ENCODE results near the gene GLRX. TPM values are rescaled to one million over a fixed set of nuclear protein-coding genes. Genes with fewer than 3 reads are reported as not detected.

The GLRX gene
- polyA plus RNA-seq, 2 of the 4 experiments (the other 2 are of a cell fraction) = 106 to 329 TPM

- 0 out of 2 replicates have a peak, but pooled peaks have one; percentile 17 for TF ChIP-seq BHLHE40 (IDR thresholded peaks at IDR 0.05; ENCODE audit: low read depth, low read length)
- TF ChIP-seq, protein P1, sequence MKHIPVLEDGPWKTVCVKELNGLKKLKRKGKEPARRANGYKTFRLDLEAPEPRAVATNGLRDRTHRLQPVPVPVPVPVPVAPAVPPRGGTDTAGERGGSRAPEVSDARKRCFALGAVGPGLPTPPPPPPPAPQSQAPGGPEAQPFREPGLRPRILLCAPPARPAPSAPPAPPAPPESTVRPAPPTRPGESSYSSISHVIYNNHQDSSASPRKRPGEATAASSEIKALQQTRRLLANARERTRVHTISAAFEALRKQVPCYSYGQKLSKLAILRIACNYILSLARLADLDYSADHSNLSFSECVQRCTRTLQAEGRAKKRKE (CRISPR knock-in tag; IDR thresholded peaks at IDR 0.05; ENCODE audit: low read depth) = no peak
- TF ChIP-seq, protein P2, sequence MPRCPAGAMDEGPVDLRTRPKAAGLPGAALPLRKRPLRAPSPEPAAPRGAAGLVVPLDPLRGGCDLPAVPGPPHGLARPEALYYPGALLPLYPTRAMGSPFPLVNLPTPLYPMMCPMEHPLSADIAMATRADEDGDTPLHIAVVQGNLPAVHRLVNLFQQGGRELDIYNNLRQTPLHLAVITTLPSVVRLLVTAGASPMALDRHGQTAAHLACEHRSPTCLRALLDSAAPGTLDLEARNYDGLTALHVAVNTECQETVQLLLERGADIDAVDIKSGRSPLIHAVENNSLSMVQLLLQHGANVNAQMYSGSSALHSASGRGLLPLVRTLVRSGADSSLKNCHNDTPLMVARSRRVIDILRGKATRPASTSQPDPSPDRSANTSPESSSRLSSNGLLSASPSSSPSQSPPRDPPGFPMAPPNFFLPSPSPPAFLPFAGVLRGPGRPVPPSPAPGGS (IDR thresholded peaks at IDR 0.05) = peak; percentile 85; the same call in 2 of the 3 replicates
- TF ChIP-seq HES2 (IDR thresholded peaks at IDR 0.05) = no peak
- peak; percentile 74 to 89; a peak in 4 of 5 replicates for TF ChIP-seq JUN (IDR thresholded peaks at IDR 0.05)
- TF ChIP-seq FOSL2 (IDR thresholded peaks at IDR 0.05) = peak; percentile 86
- peak; percentile 90 for TF ChIP-seq FOSL2 (CRISPR knock-in tag; IDR thresholded peaks at IDR 0.05)
- no peak for TF ChIP-seq CHD4 (IDR thresholded peaks at IDR 0.05; ENCODE audit: borderline replicate concordance)
- TF ChIP-seq CBX2 (IDR thresholded peaks at IDR 0.05; ENCODE audit: borderline replicate concordance, low read depth) = no peak
- peak; percentile 85 to 86; a peak in 4 of 5 replicates for TF ChIP-seq EP300 (IDR thresholded peaks at IDR 0.05)
- no peak for TF ChIP-seq CBX8 (IDR thresholded peaks at IDR 0.05)
Observed at GRCh38 chr5:95858661-95859595, 36.4 kb upstream of the GLRX start (continued).

GRCh38 chr5:95858023-95858461, 35.5 kb upstream of the GLRX start:
- no peak overlapping the region for H3K4me3 ChIP-seq
- H3K27ac ChIP-seq = peak overlapping the region; percentile 74 to 82

More at GRCh38 chr5:95858023-95858461, 35.5 kb upstream of the GLRX start:
- POLR2A ChIA-PET = no interaction called here
- H3K9me3 ChIP-seq = no peaks in the 10 kb centered on the region
- DNase-seq (ENCODE audit: low read depth in 1 of 2, low spot score in 1 of 2) (no peak), ATAC-seq (no peak), FAIRE-seq (no peak)
- no peak for TF ChIP-seq ZFP36 (IDR thresholded peaks at IDR 0.05; ENCODE audit: borderline replicate concordance, partially characterized antibody)
- TF ChIP-seq EHF (CRISPR knock-in tag; IDR thresholded peaks at IDR 0.05) = no peak
- TF ChIP-seq, protein P3, sequence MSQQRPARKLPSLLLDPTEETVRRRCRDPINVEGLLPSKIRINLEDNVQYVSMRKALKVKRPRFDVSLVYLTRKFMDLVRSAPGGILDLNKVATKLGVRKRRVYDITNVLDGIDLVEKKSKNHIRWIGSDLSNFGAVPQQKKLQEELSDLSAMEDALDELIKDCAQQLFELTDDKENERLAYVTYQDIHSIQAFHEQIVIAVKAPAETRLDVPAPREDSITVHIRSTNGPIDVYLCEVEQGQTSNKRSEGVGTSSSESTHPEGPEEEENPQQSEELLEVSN (IDR thresholded peaks at IDR 0.05; ENCODE audit: borderline replicate concordance, low read depth) = no peak
- TF ChIP-seq ZC3H11A (IDR thresholded peaks at IDR 0.05) = no peak
- no peak for TF ChIP-seq TFCP2L1 (CRISPR knock-in tag; IDR thresholded peaks at IDR 0.05)
- no peak for TF ChIP-seq HEYL (CRISPR knock-in tag; IDR thresholded peaks at IDR 0.05)
- TF ChIP-seq RFX5 (IDR thresholded peaks at IDR 0.05) = no peak
- TF ChIP-seq, protein P4, sequence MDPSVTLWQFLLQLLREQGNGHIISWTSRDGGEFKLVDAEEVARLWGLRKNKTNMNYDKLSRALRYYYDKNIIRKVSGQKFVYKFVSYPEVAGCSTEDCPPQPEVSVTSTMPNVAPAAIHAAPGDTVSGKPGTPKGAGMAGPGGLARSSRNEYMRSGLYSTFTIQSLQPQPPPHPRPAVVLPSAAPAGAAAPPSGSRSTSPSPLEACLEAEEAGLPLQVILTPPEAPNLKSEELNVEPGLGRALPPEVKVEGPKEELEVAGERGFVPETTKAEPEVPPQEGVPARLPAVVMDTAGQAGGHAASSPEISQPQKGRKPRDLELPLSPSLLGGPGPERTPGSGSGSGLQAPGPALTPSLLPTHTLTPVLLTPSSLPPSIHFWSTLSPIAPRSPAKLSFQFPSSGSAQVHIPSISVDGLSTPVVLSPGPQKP (IDR thresholded peaks at IDR 0.05; ENCODE audit: low read depth, low read length) = no peak
- TF ChIP-seq FOSL2 (IDR thresholded peaks at IDR 0.05) = no peak
- no peak for TF ChIP-seq FOSL2 (CRISPR knock-in tag; IDR thresholded peaks at IDR 0.05)
- TF ChIP-seq MAZ (IDR thresholded peaks at IDR 0.05; ENCODE audit: borderline replicate concordance, low read depth, low read length) = no peak
- TF ChIP-seq RCOR1 (IDR thresholded peaks at IDR 0.05; ENCODE audit: low read depth, low read length) = no peak
- no peak for TF ChIP-seq HES2 (IDR thresholded peaks at IDR 0.05)
- TF ChIP-seq HOXB5 (CRISPR knock-in tag; IDR thresholded peaks at IDR 0.05) = no peak
- H3K4me2 ChIP-seq = peak overlapping the region; percentile 81
- WGBS (ENCODE audit: missing lambda C conversion rate) = 75% methylated on average over 8 of the region's 8 CpGs
- CTCF ChIA-PET = interaction anchor here (0.6 to 7.7 kb wide), 16 partner anchors 9 to 744 kb away, joined by 3 to 127 read pairs (median 4); no protein-coding TSS in a partner anchor
- H3K4me1 ChIP-seq = peaks cover 51% of the 10 kb centered on the region

All from A549 (cell line).